Kidney (tissue), 14 donors: ENCODE data around the gene SLC48A1. TPM values are rescaled to one million over a fixed set of nuclear protein-coding genes. Genes with fewer than 3 reads are reported as not detected.

Experiments
- DNase-seq, 5 donors: peaks; one replicate each; pipeline ENCODE4 v3.0.0-alpha.2; 2013 to 2020
- FAIRE-seq: peaks from 2 replicates; lab custom pipeline; 2012; peaks lifted over from hg19 to GRCh38; lab: Jason Lieb, UNC
- H3K27ac ChIP-seq, 2 donors: one replicate each; pipeline ENCODE4 v1.7.0; 2013; ENCODE audit warnings: low read depth in 2 of 2, low read length in 2 of 2, inconsistent platforms in 1 of 2
- H3K27me3 ChIP-seq: one replicate; pipeline ENCODE4 v1.7.1; 2013; ENCODE audit warnings: low read length, inconsistent platforms; ENCODE audit not compliant: control insufficient read depth, insufficient read depth
- H3K36me3 ChIP-seq, 3 donors: one replicate each; pipeline versions ENCODE4 v1.7.0 to v1.7.1; 2013; ENCODE audit warnings: low read length in 3 of 3, control low read depth in 1 of 3, inconsistent platforms in 1 of 3; ENCODE audit not compliant: insufficient read depth in 3 of 3, control insufficient read depth in 2 of 3
- H3K4me1 ChIP-seq, 3 donors: one replicate each; pipeline versions ENCODE4 v1.7.0 to v1.7.1; 2013; ENCODE audit warnings: low read length in 3 of 3, inconsistent platforms in 1 of 3, low read depth in 1 of 3; ENCODE audit not compliant: control insufficient read depth in 2 of 3, insufficient read depth in 2 of 3
- H3K4me3 ChIP-seq, 3 donors: one replicate each; pipeline versions ENCODE4 v1.7.0 to v1.8.1; 2013; ENCODE audit warnings: low read length in 3 of 3, control low read depth in 1 of 3, inconsistent platforms in 1 of 3
- H3K9ac ChIP-seq, 3 donors: one replicate each; pipeline versions ENCODE4 v1.7.0 to v1.7.1; 2013; ENCODE audit warnings: low read length in 3 of 3, control low read depth in 1 of 3, inconsistent platforms in 1 of 3
- H3K9me3 ChIP-seq, 3 donors: one replicate each; pipeline versions ENCODE4 v1.7.0 to v1.7.1; 2013; ENCODE audit warnings: low read length in 3 of 3, control low read depth in 1 of 3, inconsistent platforms in 1 of 3; ENCODE audit not compliant: control insufficient read depth in 2 of 3, insufficient read depth in 1 of 3
- CTCF ChIP-seq: IDR thresholded peaks from 3 replicates; pipeline ENCODE4 v1.5.1; 2012; ENCODE audit warnings: mild to moderate bottlenecking, moderate library complexity, borderline replicate concordance; ENCODE audit not compliant: insufficient read depth; ENCODE audit errors: extremely low read depth
- intact Hi-C: fragments of 100-400 bp; cut with DNase I; formaldehyde crosslinking; loops from one replicate; pipeline ENCODE4 v1.11.1; 2022
- polyA plus RNA-seq: library from polyadenylated mRNA; stranded (reverse); fragments of 350-450 nt; fragmentation: Illumina TruSeq; extraction: RNeasy Lipid Tissue Mini Kit (QIAGEN cat#74804); gene quantifications from one replicate; pipeline ENCODE4 v1.2.3, GENCODE V29; 2014; ENCODE audit warnings: low read depth, low replicate concordance; ENCODE audit not compliant: insufficient read depth
- total RNA-seq: library from RNA; stranded (reverse); fragmentation: NEBNext Ultra II Directional; extraction: Animal tissue kit (Norgen Biotek cat#: 25700); gene quantifications from one replicate; pipeline ENCODE4 v1.2.1, GENCODE V29; 2021
- donor health status: control.
- donor health status: control.
- donor health status: control.
- donor health status: control.
- donor health status: control.
- donor health status: DM: yes; HTN: yes; CAD: no.
- donor health status: Normal renal cell carcinoma (clear cell type).

Gene SLC48A1
- total and polyA plus RNA-seq, 2 donors from 2014 or later: 56.9 to 69.9 TPM

- DNase-seq: no peak
- Histone ChIP-seq H3K4me1 (peaks cover 0 to 19% (median 0%) of the 10 kb centered on the region in 3 donors), H3K27ac (no peak overlapping the region), H3K9me3 (no peaks in the 10 kb centered on the region), H3K4me3 (no peak overlapping the region), H3K9ac (no peak overlapping the region), H3K36me3 (peaks cover 2 to 26% (median 19%) of the 10 kb centered on the region in 3 donors), H3K27me3 (no peaks in the 10 kb centered on the region)
- TF ChIP-seq CTCF: no peak
- no peak for FAIRE-seq
- intact Hi-C loops: no loop called here
Measured at GRCh38 chr12:47795814-47796411, 22.9 kb downstream of the SLC48A1 start.

DNA sequence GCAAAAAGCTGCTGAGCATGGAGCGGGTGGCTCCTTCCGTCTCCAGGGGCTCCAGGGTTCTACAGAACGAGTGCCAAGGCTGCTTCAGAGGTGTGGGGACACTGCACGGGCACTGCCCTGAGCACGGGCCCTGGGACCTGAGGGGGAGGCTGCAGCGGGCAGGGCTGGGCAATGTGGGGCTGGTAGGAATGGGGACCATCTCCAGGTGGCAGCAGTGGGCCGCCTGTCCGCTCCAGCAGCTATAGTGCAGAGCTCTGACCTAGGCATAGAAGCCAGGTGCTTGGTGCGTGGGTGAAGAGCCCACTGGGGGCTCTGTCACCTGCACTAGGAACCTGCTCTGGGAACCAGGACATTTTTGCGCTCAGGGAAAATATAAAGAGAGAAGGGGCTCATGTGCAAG is 24.4 kb downstream of the SLC48A1 start:
- Histone ChIP-seq H3K27ac (no peak overlapping the region), H3K4me1 (peaks cover 0 to 34% (median 6%) of the 10 kb centered on the region in 3 donors), H3K9ac (no peak overlapping the region), H3K36me3 (peaks cover 2 to 17% (median 15%) of the 10 kb centered on the region in 3 donors), H3K9me3 (no peaks in the 10 kb centered on the region), H3K4me3 (no peak overlapping the region), H3K27me3 (no peaks in the 10 kb centered on the region)
- intact Hi-C loops: no loop called here
- DNase-seq (peak in 3 of 5 donors; percentile 58 to 69 (median 63)), FAIRE-seq (no peak)
- TF ChIP-seq CTCF: peak; percentile 57

DNA sequence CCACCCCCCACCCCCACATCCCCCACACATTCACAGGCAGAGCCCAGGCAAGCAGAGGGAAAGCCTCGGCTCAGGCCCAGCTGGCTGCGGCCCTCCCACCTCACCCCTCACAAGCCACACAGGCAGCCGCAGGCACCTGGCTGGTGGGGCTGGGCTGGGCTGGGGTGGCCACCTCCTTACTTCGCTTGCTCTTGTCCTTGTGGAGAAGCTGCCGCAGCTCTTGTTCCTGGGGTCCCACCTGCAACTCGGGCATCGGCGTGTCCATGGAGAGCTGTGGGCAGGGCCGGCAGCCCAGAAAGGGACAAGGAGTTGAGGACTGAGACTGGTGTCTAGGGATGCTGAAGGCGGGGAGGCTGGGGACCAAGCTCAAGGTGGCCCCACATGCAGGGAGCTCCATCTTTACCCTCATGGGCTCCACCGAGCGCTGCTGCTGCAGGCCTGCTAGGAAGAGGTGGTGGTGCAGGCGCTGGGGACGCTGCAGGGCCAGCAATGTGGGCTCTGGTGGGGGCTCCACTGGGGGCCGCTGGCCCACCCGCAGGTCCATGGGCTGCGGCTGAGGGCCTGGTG is 25.4 kb downstream of the SLC48A1 start:
- H3K4me3 ChIP-seq: no peak overlapping the region
- peaks cover 2 to 15% (median 13%) of the 10 kb centered on the region in 3 donors for H3K36me3 ChIP-seq
- H3K9ac ChIP-seq: no peak overlapping the region
- H3K27me3 ChIP-seq: no peaks in the 10 kb centered on the region
- DNase-seq: peak in 2 of 5 donors; percentile 67 to 74
- intact Hi-C loops: no loop called here
- H3K4me1 ChIP-seq: peaks cover 0 to 44% (median 11%) of the 10 kb centered on the region in 3 donors
- FAIRE-seq: no peak
- H3K27ac ChIP-seq: no peak overlapping the region
- no peaks in the 10 kb centered on the region for H3K9me3 ChIP-seq
- no peak for TF ChIP-seq CTCF
